Stomach (tissue), 9 donors: ENCODE data around the gene SPARC. TPM values are rescaled to one million over a fixed set of nuclear protein-coding genes. Genes with fewer than 3 reads are reported as not detected.

ENCODE experiments used
- DNase-seq, 2 donors: peaks; one replicate each; pipeline versions ENCODE4 v3.0.0 to v3.0.0-alpha.2; 2013 to 2019
- H3K27ac ChIP-seq, 5 donors: fragments of 200-600 bp in 4 of 5; sonication (generic) in 4 of 5; one replicate each; pipeline ENCODE4 v1.5.1; 2013 to 2019; ENCODE audit warnings: mild to moderate bottlenecking in 1 of 5, moderate library complexity in 1 of 5
- H3K27me3 ChIP-seq, 3 donors: fragments of 200-600 bp; sonication (generic); one replicate each; pipeline ENCODE4 v1.5.1; 2017 to 2019; ENCODE audit warnings: mixed run types in 1 of 3
- H3K36me3 ChIP-seq, 4 donors: fragments of 200-600 bp; sonication (generic); 1 replicate in 3 of 4; 2 replicates in 1 of 4; pipeline ENCODE4 v1.5.1; 2016 to 2019
- H3K4me1 ChIP-seq, 4 donors: fragments of 200-600 bp; sonication (generic); one replicate each; pipeline ENCODE4 v1.5.1; 2016 to 2019
- H3K4me3 ChIP-seq, 4 donors: fragments of 200-600 bp; sonication (generic) in 3 of 4; one replicate each; pipeline ENCODE4 v1.5.1; 2016 to 2019; ENCODE audit warnings: mild to moderate bottlenecking in 1 of 4
- H3K9me3 ChIP-seq, 4 donors: fragments of 200-600 bp; sonication (generic); one replicate each; pipeline ENCODE4 v1.5.1; 2016 to 2019
- CTCF ChIP-seq, 7 experiments: fragments of 450-650 bp in 4 of 7; fragments of 200-600 bp in 3 of 7; sonication (generic) in 3 of 7; IDR thresholded peaks; one replicate each; pipeline ENCODE4 v1.5.1; 2016 to 2019; ENCODE audit warnings: antibody characterized with exemption in 7 of 7, control low read depth in 2 of 7, mild to moderate bottlenecking in 1 of 7
- EP300 ChIP-seq: sonication (generic); formaldehyde crosslinking; IDR thresholded peaks from one replicate; pipeline ENCODE4 v1.6.1; 2017; ENCODE audit warnings: antibody characterized with exemption
- POLR2A ChIP-seq, 4 donors: fragments of 450-650 bp; IDR thresholded peaks; one replicate each; pipeline ENCODE4 v1.6.1; 2016; ENCODE audit warnings: antibody characterized with exemption in 4 of 4, control low read depth in 2 of 4, mild to moderate bottlenecking in 1 of 4, moderate library complexity in 1 of 4
- POLR2AphosphoS5 ChIP-seq, 3 donors: sonication (generic); formaldehyde crosslinking; IDR thresholded peaks; one replicate each; pipeline ENCODE4 v1.6.1; 2016; ENCODE audit warnings: antibody characterized with exemption in 3 of 3
- WGBS, 5 donors: extraction: QIAGEN DNeasy Blood & Tissue Kit in 3 of 5; methylation state at CpG; one replicate each; pipeline versions ENCODE4 v1.1.5 to v1.1.7; 2013 to 2018; 5-methylcytosine and 5-hydroxymethylcytosine counted together
- intact Hi-C: fragments of 100-400 bp; cut with DNase I; formaldehyde crosslinking; loops from one replicate; pipeline ENCODE4 v1.15.1; 2023; ENCODE audit warnings: low total_unique reads
- polyA plus RNA-seq, 3 donors: library from polyadenylated mRNA; stranded (reverse); fragments of 200-250 nt; gene quantifications; one replicate each; pipeline ENCODE4 v1.2.3, GENCODE V29; 2013
- total RNA-seq, 5 donors: library from RNA; depleted of rRNA; stranded (reverse); fragments of >200 nt; gene quantifications; one replicate each; pipeline versions ENCODE4 v1.1.0 to v1.2.3, GENCODE V29; 2014 to 2016
- donor health status: healthy with polysubstance abuse.
- donor health status: Bipolar disorder and iron deficiency.
- donor health status: healthy.

Gene SPARC
- total and polyA plus RNA-seq, 8 donors = 36.2 to 1,348 (median 94.7) TPM

DNA sequence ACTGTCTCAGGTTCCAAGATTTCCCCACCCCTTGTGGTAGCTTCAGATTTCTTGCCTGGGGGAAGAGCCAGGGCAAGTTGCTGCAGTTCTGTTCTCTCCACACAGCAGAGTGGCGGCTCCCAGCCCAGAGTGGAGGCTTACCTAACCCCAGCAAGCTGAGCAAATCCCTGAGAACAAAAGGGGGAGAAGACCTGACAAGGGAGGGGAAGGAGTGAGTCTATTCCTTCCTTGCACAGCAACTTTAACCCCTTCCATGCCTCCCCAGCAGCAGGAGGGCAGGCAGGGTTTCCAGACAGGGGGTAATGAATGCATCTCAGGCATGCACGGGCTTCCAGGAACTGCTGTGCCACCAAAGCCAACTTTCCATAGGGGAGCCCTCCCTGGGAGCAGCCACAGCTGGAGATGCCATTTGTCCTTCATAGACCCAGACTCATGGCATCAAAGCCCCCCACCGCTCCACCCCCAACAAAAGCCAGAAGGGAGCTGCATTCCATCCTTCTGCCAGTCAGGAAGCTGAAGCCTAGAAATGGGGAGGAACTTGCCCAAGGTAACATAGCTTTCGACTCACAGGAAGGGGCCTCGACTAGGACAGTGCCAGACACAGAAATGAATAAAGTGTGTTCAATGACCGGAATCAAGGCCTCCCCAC lies 66.8 kb downstream of the SPARC start:
- 46 to 71% (median 55%) methylated on average over 5 to 6 of the region's 6 CpGs for WGBS, 5 donors
- Histone ChIP-seq H3K36me3 (no peaks in the 10 kb centered on the region), H3K4me3 (no peak overlapping the region), H3K9me3 (no peaks in the 10 kb centered on the region), H3K4me1 (no peaks in the 10 kb centered on the region), H3K27me3 (peaks cover 0 to 46% (median 5%) of the 10 kb centered on the region in 3 donors), H3K27ac (no peak overlapping the region)
- no peak for TF ChIP-seq POLR2A (IDR thresholded peaks at IDR 0.05)
- TF ChIP-seq EP300 = no peak
- no peak for TF ChIP-seq POLR2AphosphoS5 (IDR thresholded peaks at IDR 0.05)
- no peak for TF ChIP-seq CTCF (IDR thresholded peaks at IDR 0.05)
- intact Hi-C loops = no loop called here
- DNase-seq = no peak

DNA sequence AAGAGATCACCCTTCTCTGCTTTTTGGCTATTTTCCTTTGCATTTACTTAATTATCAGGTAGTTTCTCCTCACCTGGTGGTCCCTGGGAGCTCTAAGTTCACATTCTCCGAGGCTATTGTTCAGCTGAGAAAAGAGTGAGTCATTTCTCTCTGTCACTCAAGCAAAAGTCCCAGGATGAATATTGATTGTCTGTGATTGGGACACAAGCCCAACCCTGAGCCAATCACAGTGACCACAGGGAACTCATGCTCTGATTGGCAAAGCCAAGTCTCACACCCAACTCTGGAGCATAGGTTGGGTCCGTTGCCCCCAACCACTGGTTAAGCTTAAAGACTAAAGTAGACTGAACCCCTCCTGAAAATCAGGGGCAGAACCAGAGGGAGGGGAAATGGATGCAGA lies 67.8 kb downstream of the SPARC start:
- Histone ChIP-seq H3K4me1 (no peaks in the 10 kb centered on the region), H3K36me3 (no peaks in the 10 kb centered on the region), H3K9me3 (no peaks in the 10 kb centered on the region), H3K4me3 (no peak overlapping the region), H3K27ac (no peak overlapping the region), H3K27me3 (peaks cover 0 to 52% (median 5%) of the 10 kb centered on the region in 3 donors)
- TF ChIP-seq POLR2AphosphoS5 (IDR thresholded peaks at IDR 0.05) (no peak), CTCF (IDR thresholded peaks at IDR 0.05) (no peak), POLR2A (IDR thresholded peaks at IDR 0.05) (no peak), EP300 (no peak)
- intact Hi-C loops = no loop called here
- no peak for DNase-seq
- WGBS, 5 donors = 8 to 48% (median 25%) methylated on average over 2 of the region's 2 CpGs

DNA sequence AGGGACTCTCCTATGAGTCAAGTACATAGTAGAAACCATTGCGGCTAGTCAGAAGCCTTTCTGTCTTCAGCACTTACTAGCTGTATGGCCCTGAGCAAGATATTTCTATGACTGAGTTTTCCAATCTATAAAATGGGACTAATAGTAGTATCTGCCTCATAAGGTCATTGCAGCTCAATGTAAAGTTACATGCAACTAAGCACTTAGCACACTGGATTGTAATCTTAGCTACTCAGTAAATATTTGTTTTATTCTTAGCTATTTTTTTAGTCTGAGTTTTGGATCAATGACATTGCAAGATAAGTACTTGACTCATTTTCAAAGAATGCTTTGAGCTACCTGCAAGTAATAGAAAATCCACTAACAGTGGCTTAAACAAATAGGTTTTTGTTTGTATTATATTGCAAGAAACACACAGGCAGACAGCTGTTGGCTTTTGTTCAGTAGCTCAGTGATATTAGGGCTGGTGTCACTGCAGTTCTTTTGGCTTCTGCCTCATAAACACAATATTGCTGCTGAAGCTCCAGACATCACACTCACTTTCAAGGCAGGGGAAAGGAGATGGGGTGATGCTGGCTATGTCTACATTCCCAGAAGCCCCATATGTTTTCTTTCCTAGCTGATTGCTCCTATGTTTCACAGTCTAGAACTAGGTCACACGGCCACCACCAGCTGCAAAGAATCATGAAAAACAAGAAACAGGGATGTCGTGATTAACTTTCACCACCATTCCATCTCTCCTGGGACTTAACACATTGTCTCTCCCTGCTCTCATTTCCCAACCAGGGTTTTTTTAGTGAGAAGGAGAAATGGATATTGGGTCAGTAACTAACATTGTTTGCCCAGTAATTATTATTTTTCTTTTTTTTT lies 68.6 kb downstream of the SPARC start:
- TF ChIP-seq POLR2A (IDR thresholded peaks at IDR 0.05) (no peak), POLR2AphosphoS5 (IDR thresholded peaks at IDR 0.05) (no peak), EP300 (no peak), CTCF (IDR thresholded peaks at IDR 0.05) (no peak)
- WGBS, 5 donors = 73 to 87% (median 76%) methylated on average over 3 of the region's 3 CpGs
- no peaks in the 10 kb centered on the region for H3K9me3 ChIP-seq
- H3K4me1 ChIP-seq = no peaks in the 10 kb centered on the region
- no peaks in the 10 kb centered on the region for H3K36me3 ChIP-seq
- no peak for DNase-seq
- no peak overlapping the region for H3K27ac ChIP-seq
- peaks cover 0 to 55% (median 5%) of the 10 kb centered on the region in 3 donors for H3K27me3 ChIP-seq
- no peak overlapping the region for H3K4me3 ChIP-seq
- intact Hi-C loops = no loop called here

GRCh38 chr5:151617383-151617840 lies 69.3 kb downstream of the SPARC start:
- Histone ChIP-seq H3K4me3 (no peak overlapping the region), H3K27ac (no peak overlapping the region), H3K4me1 (no peaks in the 10 kb centered on the region), H3K36me3 (no peaks in the 10 kb centered on the region), H3K9me3 (no peaks in the 10 kb centered on the region), H3K27me3 (peaks cover 0 to 55% (median under 1%) of the 10 kb centered on the region in 3 donors)
- TF ChIP-seq POLR2A (IDR thresholded peaks at IDR 0.05) (no peak), CTCF (IDR thresholded peaks at IDR 0.05) (no peak), EP300 (no peak), POLR2AphosphoS5 (IDR thresholded peaks at IDR 0.05) (no peak)
- 80 to 85% (median 84%) methylated on average over 6 of the region's 6 CpGs for WGBS, 5 donors
- intact Hi-C loops = no loop called here
- DNase-seq = no peak
